HEK293 (cell line): ENCODE data around the gene KLHL6.
A peak's percentile ranks its signal among the peaks of the same experiment; 100 is the strongest.

Experiments
- CTCF ChIA-PET: fragments of 350-600 bp; formaldehyde crosslinking; extraction: SDS; loops from one replicate; lab custom pipeline; 2021; ENCODE audit warnings: antibody characterized with exemption; lab: Yijun Ruan, JAX
- POLR2A ChIA-PET: fragments of 300-600 bp; formaldehyde crosslinking; extraction: SDS; loops from one replicate; lab custom pipeline; 2020; ENCODE audit warnings: antibody characterized with exemption, inconsistent platforms; lab: Yijun Ruan, JAX
- H3K27ac ChIP-seq: fragments of 200-500 bp; sonication (Bioruptor generic); 2 replicates; pipeline ENCODE4 v1.5.1; 2014; ENCODE audit warnings: low read depth, low read length, control low read depth, inconsistent platforms; ENCODE audit errors: extremely low read depth
- H3K36me3 ChIP-seq, 2 experiments: fragments of 200-500 bp in 1 of 2; sonication (Bioruptor generic) in 1 of 2; 1 replicate in 1 of 2; 2 replicates in 1 of 2; pipeline ENCODE4 v1.5.1; 2014 to 2017; ENCODE audit warnings: inconsistent platforms in 2 of 2, low read length in 2 of 2; ENCODE audit not compliant: control insufficient read depth in 2 of 2, insufficient read depth in 1 of 2
- H3K4me1 ChIP-seq: fragments of 200-500 bp; sonication (Bioruptor generic); 2 replicates; pipeline ENCODE4 v1.5.1; 2014; ENCODE audit warnings: mild to moderate bottlenecking, low read length, inconsistent platforms; ENCODE audit not compliant: control insufficient read depth, insufficient read depth
- H3K4me3 ChIP-seq: 2 replicates; pipeline ENCODE4 v1.5.1; 2011; ENCODE audit warnings: low read depth, mild to moderate bottlenecking, control low read depth, low read length, moderate library complexity
- H3K9me3 ChIP-seq: fragments of 200-500 bp; sonication (Bioruptor generic); 2 replicates; pipeline ENCODE4 v1.5.1; 2014; ENCODE audit warnings: low read depth, low read length, inconsistent platforms; ENCODE audit not compliant: control insufficient read depth, insufficient read depth
- CTCF ChIP-seq: fragments of 450-650 bp; formaldehyde crosslinking; IDR thresholded peaks from 2 replicates; pipeline ENCODE4 v1.5.1; 2016; ENCODE audit warnings: missing biosample characterization, missing genetic modification characterization
- EGR2 ChIP-seq: fragments of 450-650 bp; formaldehyde crosslinking; IDR thresholded peaks from 2 replicates; pipeline ENCODE4 v1.5.1; 2016; ENCODE audit warnings: low read depth, missing biosample characterization, missing genetic modification characterization
- HIC1 ChIP-seq: fragments of 450-650 bp; formaldehyde crosslinking; IDR thresholded peaks from 2 replicates; pipeline ENCODE4 v1.5.1; 2016; ENCODE audit warnings: missing biosample characterization, missing genetic modification characterization
- KLF9 ChIP-seq: fragments of 450-650 bp; formaldehyde crosslinking; IDR thresholded peaks from 2 replicates; pipeline ENCODE4 v1.5.1; 2016; ENCODE audit warnings: missing biosample characterization, missing genetic modification characterization, low read depth
- OVOL3 ChIP-seq: fragments of 450-650 bp; formaldehyde crosslinking; IDR thresholded peaks from 2 replicates; pipeline ENCODE4 v1.5.1; 2016; ENCODE audit warnings: missing biosample characterization, missing genetic modification characterization
- REPIN1 ChIP-seq: fragments of 450-650 bp; formaldehyde crosslinking; IDR thresholded peaks from 2 replicates; pipeline ENCODE4 v1.5.1; 2017; ENCODE audit warnings: missing biosample characterization, missing genetic modification characterization, low read depth
- SCRT2 ChIP-seq: fragments of 450-650 bp; formaldehyde crosslinking; IDR thresholded peaks from 2 replicates; pipeline ENCODE4 v1.5.1; 2016; ENCODE audit warnings: missing biosample characterization, missing genetic modification characterization
- ZBTB48 ChIP-seq: fragments of 450-650 bp; formaldehyde crosslinking; IDR thresholded peaks from 2 replicates; pipeline ENCODE4 v1.5.1; 2016; ENCODE audit warnings: missing biosample characterization, missing genetic modification characterization
- ZFHX2 ChIP-seq: fragments of 450-650 bp; formaldehyde crosslinking; conservative IDR thresholded peaks from 2 replicates; pipeline ENCODE4 v1.5.1; 2016; ENCODE audit warnings: missing biosample characterization, missing genetic modification characterization
- ZNF121 ChIP-seq: fragments of 450-650 bp; formaldehyde crosslinking; IDR thresholded peaks from 2 replicates; pipeline ENCODE4 v1.5.1; 2016; ENCODE audit warnings: missing biosample characterization, missing genetic modification characterization
- ZNF155 ChIP-seq: fragments of 450-650 bp; formaldehyde crosslinking; IDR thresholded peaks from 2 replicates; pipeline ENCODE4 v1.5.1; 2016; ENCODE audit warnings: missing biosample characterization, missing genetic modification characterization
- ZNF157 ChIP-seq: fragments of 450-650 bp; formaldehyde crosslinking; IDR thresholded peaks from 2 replicates; pipeline ENCODE4 v1.5.1; 2016; ENCODE audit warnings: missing biosample characterization, missing genetic modification characterization
- ZNF169 ChIP-seq: fragments of 450-650 bp; formaldehyde crosslinking; IDR thresholded peaks from 2 replicates; pipeline ENCODE4 v1.5.1; 2016; ENCODE audit warnings: missing biosample characterization, missing genetic modification characterization
- ZNF239 ChIP-seq: fragments of 450-650 bp; formaldehyde crosslinking; IDR thresholded peaks from 2 replicates; pipeline ENCODE4 v1.5.1; 2016; ENCODE audit warnings: missing biosample characterization, missing genetic modification characterization
- ZNF335 ChIP-seq: fragments of 450-650 bp; formaldehyde crosslinking; conservative IDR thresholded peaks from 2 replicates; pipeline ENCODE4 v1.5.1; 2016; ENCODE audit warnings: missing biosample characterization, missing genetic modification characterization
- ZNF394 ChIP-seq: fragments of 450-650 bp; formaldehyde crosslinking; IDR thresholded peaks from 2 replicates; pipeline ENCODE4 v1.5.1; 2016; ENCODE audit warnings: missing biosample characterization, missing genetic modification characterization, mild to moderate bottlenecking, moderate library complexity, borderline replicate concordance
- ZNF548 ChIP-seq: fragments of 450-650 bp; formaldehyde crosslinking; IDR thresholded peaks from 2 replicates; pipeline ENCODE4 v1.5.1; 2016; ENCODE audit warnings: missing biosample characterization, missing genetic modification characterization
- ZNF626 ChIP-seq: fragments of 450-650 bp; sonication (Bioruptor Pico); formaldehyde crosslinking; IDR thresholded peaks from 2 replicates; pipeline ENCODE4 v1.5.1; 2018; ENCODE audit warnings: missing biosample characterization, missing genetic modification characterization, inconsistent platforms
- ZNF670 ChIP-seq: fragments of 450-650 bp; formaldehyde crosslinking; IDR thresholded peaks from 2 replicates; pipeline ENCODE4 v1.5.1; 2016; ENCODE audit warnings: missing biosample characterization, missing genetic modification characterization, low read depth
- ZXDB ChIP-seq: fragments of 450-650 bp; formaldehyde crosslinking; IDR thresholded peaks from 2 replicates; pipeline ENCODE4 v1.5.1; 2016; ENCODE audit warnings: missing biosample characterization, missing genetic modification characterization

Gene KLHL6

DNA sequence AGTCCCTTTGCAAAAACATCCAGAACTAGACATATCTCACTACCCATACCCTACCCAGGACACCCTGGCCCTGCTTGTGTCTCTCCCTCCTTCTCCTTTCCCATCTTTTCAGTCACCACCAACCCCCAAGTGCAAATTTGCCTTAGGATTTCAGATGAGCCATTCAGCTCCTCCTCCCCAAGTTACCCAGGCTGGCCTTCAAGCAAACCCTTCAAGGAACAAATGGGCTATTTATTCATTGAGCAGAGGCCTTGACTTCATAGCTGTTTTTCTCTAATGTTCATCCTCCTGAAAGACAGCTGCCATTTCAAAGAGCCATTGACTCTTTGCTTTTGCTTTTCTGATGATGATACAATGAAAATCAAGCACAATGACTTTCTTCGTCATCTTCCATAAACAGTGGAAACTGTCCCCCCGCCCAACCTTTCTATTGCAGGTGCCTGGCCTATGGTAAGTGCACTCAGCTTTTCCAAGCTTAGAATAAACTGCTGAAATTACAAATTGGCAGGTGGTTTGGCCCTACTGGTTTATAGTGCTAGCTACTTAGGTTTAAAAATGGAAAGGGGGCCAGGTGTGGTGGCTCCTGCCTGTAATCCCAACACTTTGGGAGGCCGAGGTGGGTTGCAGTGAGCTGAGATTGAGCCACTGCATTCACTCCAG lies 26.1 kb upstream of the KLHL6 start:
- ChIA-PET CTCF (no interaction called here), POLR2A (no interaction called here)
- TF ChIP-seq HIC1 (tag by site-specific recombination) (no peak), ZNF394 (tag by site-specific recombination) (no peak), KLF9 (tag by site-specific recombination) (no peak), ZBTB48 (tag by site-specific recombination) (no peak), ZNF239 (no peak), ZNF169 (tag by site-specific recombination) (no peak), ZXDB (tag by site-specific recombination) (no peak), ZNF626 (tag by site-specific recombination) (no peak), ZNF335 (tag by site-specific recombination) (no peak), ZNF155 (tag by site-specific recombination) (no peak), OVOL3 (tag by site-specific recombination) (no peak), ZNF670 (tag by site-specific recombination) (no peak), SCRT2 (tag by site-specific recombination) (no peak), REPIN1 (tag by site-specific recombination) (no peak), ZNF121 (tag by site-specific recombination) (no peak), CTCF (tag by site-specific recombination) (no peak), ZNF548 (tag by site-specific recombination) (no peak), ZNF157 (tag by site-specific recombination) (no peak)

GRCh38 chr3:183579967-183580900 lies 24.7 kb upstream of the KLHL6 start:
- TF ChIP-seq ZFHX2 (tag by site-specific recombination) (peak; percentile 56), SCRT2 (tag by site-specific recombination) (no peak), EGR2 (peak; percentile 58)
- Histone ChIP-seq H3K4me3 (no peak overlapping the region), H3K36me3 (no peaks in the 10 kb centered on the region), H3K4me1 (no peaks in the 10 kb centered on the region), H3K9me3 (no peaks in the 10 kb centered on the region), H3K27ac (no peak overlapping the region)
- ChIA-PET POLR2A (no interaction called here), CTCF (no interaction called here)

More for the DNA sequence above, 26.1 kb upstream of the KLHL6 start:
- Histone ChIP-seq H3K27ac (no peak overlapping the region), H3K4me3 (no peak overlapping the region), H3K36me3 (no peaks in the 10 kb centered on the region), H3K9me3 (no peaks in the 10 kb centered on the region), H3K4me1 (no peaks in the 10 kb centered on the region)
